Measurements from ENCODE around the gene DUSP15.

DUSP15 gene

GRCh38 chr20:31897541-31897940 is 27.2 kb upstream of the DUSP15 start:
- no peak overlapping the region for H3K4me2 ChIP-seq (ENCODE audit: low read length)
- TF ChIP-seq EZH2phosphoT487 (IDR thresholded peaks at IDR 0.05; ENCODE audit: borderline replicate concordance, low read length) (no peak), CTCF (IDR thresholded peaks at IDR 0.05; ENCODE audit: low read depth, low read length, poor library complexity, severe bottlenecking) (no peak)
- no peaks in the 10 kb centered on the region for H3K79me2 ChIP-seq (ENCODE audit: control insufficient read depth, low read length)
- no peaks in the 10 kb centered on the region for H3K9me2 ChIP-seq (replicated peaks; ENCODE audit: control insufficient read depth, low read length)
- no peak overlapping the region for H3K4me3 ChIP-seq (ENCODE audit: low read length)
- no peaks in the 10 kb centered on the region for H3K36me3 ChIP-seq (ENCODE audit: control insufficient read depth, low read length)
- H3K4me1 ChIP-seq (ENCODE audit: control insufficient read depth, low read length), result 0 out of 2 replicates have a peak, but pooled peaks cover 3% of the 10 kb centered on the region
- no peaks in the 10 kb centered on the region for H4K20me1 ChIP-seq (ENCODE audit: control insufficient read depth, insufficient read depth, low read depth, low read length)
- H3K27ac ChIP-seq (ENCODE audit: low read depth, low read length), result no peak overlapping the region
- no peaks in the 10 kb centered on the region for H3K27me3 ChIP-seq (ENCODE audit: control insufficient read depth, low read length)
- no peaks in the 10 kb centered on the region for H3F3A ChIP-seq (ENCODE audit: control insufficient read depth, insufficient read depth)
- no peaks in the 10 kb centered on the region for H3K9me3 ChIP-seq (ENCODE audit: control insufficient read depth, insufficient read depth, low read length)

- no peaks in the 10 kb centered on the region for H3K9me3 ChIP-seq (ENCODE audit: control insufficient read depth, insufficient read depth, low read length)
- H3K27me3 ChIP-seq (ENCODE audit: control insufficient read depth, low read length), result no peaks in the 10 kb centered on the region
- TF ChIP-seq EZH2phosphoT487 (IDR thresholded peaks at IDR 0.05; ENCODE audit: borderline replicate concordance, low read length), result no peak
- TF ChIP-seq CTCF (IDR thresholded peaks at IDR 0.05; ENCODE audit: low read depth, low read length, poor library complexity, severe bottlenecking), result no peak
- no peaks in the 10 kb centered on the region for H3K9me2 ChIP-seq (replicated peaks; ENCODE audit: control insufficient read depth, low read length)
- H3K4me1 ChIP-seq (ENCODE audit: control insufficient read depth, low read length), result 0 out of 2 replicates have a peak, but pooled peaks cover 3% of the 10 kb centered on the region
- no peaks in the 10 kb centered on the region for H3F3A ChIP-seq (ENCODE audit: control insufficient read depth, insufficient read depth)
- no peaks in the 10 kb centered on the region for H4K20me1 ChIP-seq (ENCODE audit: control insufficient read depth, insufficient read depth, low read depth, low read length)
- H3K79me2 ChIP-seq (ENCODE audit: control insufficient read depth, low read length), result no peaks in the 10 kb centered on the region
- no peak overlapping the region for H3K27ac ChIP-seq (ENCODE audit: low read depth, low read length)
- H3K36me3 ChIP-seq (ENCODE audit: control insufficient read depth, low read length), result no peaks in the 10 kb centered on the region
- H3K4me3 ChIP-seq (ENCODE audit: low read length), result no peak overlapping the region
- no peak overlapping the region for H3K4me2 ChIP-seq (ENCODE audit: low read length)
These were observed 25.7 kb upstream of the DUSP15 start for GRCh38 chr20:31896049-31896448.

GRCh38 chr20:31894980-31895675 is 24.8 kb upstream of the DUSP15 start:
- Histone ChIP-seq H3K9me3 (ENCODE audit: control insufficient read depth, insufficient read depth, low read length) (no peaks in the 10 kb centered on the region), H3K36me3 (ENCODE audit: control insufficient read depth, low read length) (no peaks in the 10 kb centered on the region), H4K20me1 (ENCODE audit: control insufficient read depth, insufficient read depth, low read depth, low read length) (no peaks in the 10 kb centered on the region), H3K4me3 (ENCODE audit: low read length) (no peak overlapping the region), H3K4me2 (ENCODE audit: low read length) (no peak overlapping the region), H3K79me2 (ENCODE audit: control insufficient read depth, low read length) (no peaks in the 10 kb centered on the region), H3K27me3 (ENCODE audit: control insufficient read depth, low read length) (no peaks in the 10 kb centered on the region), H3K27ac (ENCODE audit: low read depth, low read length) (no peak overlapping the region), H3K9me2 (replicated peaks; ENCODE audit: control insufficient read depth, low read length) (no peaks in the 10 kb centered on the region), H3K4me1 (ENCODE audit: control insufficient read depth, low read length) (0 out of 2 replicates have a peak, but pooled peaks cover 3% of the 10 kb centered on the region), H3F3A (ENCODE audit: control insufficient read depth, insufficient read depth) (no peaks in the 10 kb centered on the region)
- TF ChIP-seq EZH2phosphoT487 (IDR thresholded peaks at IDR 0.05; ENCODE audit: borderline replicate concordance, low read length) (no peak), CTCF (IDR thresholded peaks at IDR 0.05; ENCODE audit: low read depth, low read length, poor library complexity, severe bottlenecking) (no peak)

All from DOHH2 (cell line).